ENCODE data around the gene CTIF. TPM values are rescaled to one million over a fixed set of nuclear protein-coding genes. Genes with fewer than 3 reads are reported as not detected.

CTIF gene
- total RNA-seq, 2 experiments from 2014 or later: 0.06 to 0.38 TPM

DNA sequence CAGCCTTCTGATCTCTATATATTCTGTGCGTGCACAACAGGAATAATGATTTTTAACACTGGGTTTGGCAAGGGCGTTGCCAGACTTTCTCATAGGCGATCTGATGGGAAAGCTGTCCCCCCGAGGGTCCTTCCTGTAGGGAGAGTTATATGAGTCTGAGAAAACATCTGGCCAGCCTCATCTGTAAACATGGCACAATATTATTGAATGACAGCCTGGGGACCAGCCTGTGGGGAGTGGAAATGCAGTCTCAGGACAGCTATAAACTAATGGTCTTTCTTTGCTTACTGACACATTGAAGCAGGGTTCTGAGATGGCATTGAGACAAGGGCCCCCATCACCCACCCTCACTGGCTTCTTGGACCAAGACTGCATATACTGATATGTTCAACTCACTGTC lies 62.5 kb downstream of the CTIF start:
- Histone ChIP-seq H3K36me3 (ENCODE audit: insufficient read depth, low read length) (no peaks in the 10 kb centered on the region), H3K79me2 (ENCODE audit: insufficient read depth, low read depth, low read length) (no peaks in the 10 kb centered on the region), H3K9me2 (ENCODE audit: insufficient read depth, low read length) (no peaks in the 10 kb centered on the region), H3K4me1 (ENCODE audit: insufficient read depth, low read length, poor library complexity, severe bottlenecking) (peaks cover 9% of the 10 kb centered on the region), H3K4me2 (ENCODE audit: low read length) (no peak overlapping the region), H2AFZ (ENCODE audit: low read length) (no peak overlapping the region), H3K27ac (ENCODE audit: low read depth, low read length, poor library complexity, severe bottlenecking) (no peak overlapping the region), H3K9me3 (ENCODE audit: low read length) (no peaks in the 10 kb centered on the region), H3K4me3 (ENCODE audit: low read depth, low read length, poor library complexity, severe bottlenecking) (no peak overlapping the region), H4K20me1 (ENCODE audit: insufficient read depth, low read length) (no peaks in the 10 kb centered on the region)
- no peak for DNase-seq (ENCODE audit: low spot score)
- ChIA-PET POLR2A (no interaction called here), CTCF (ENCODE audit: unreplicated experiment) (no interaction called here)
- no TSS peak for BruUV-seq (replicated peaks)
- TF ChIP-seq EZH2phosphoT487 (IDR thresholded peaks at IDR 0.05; ENCODE audit: borderline replicate concordance, low read depth, low read length): no peak
- TF ChIP-seq CTCF (conservative IDR thresholded peaks at IDR 0.05; ENCODE audit: low read length): no peak
- intact Hi-C loops (cut with micrococcal nuclease; ENCODE audit: unreplicated experiment): no loop called here

GRCh38 chr18:48602759-48603390 lies 64.0 kb downstream of the CTIF start:
- Histone ChIP-seq H3K4me1 (ENCODE audit: insufficient read depth, low read length, poor library complexity, severe bottlenecking) (peaks cover 9% of the 10 kb centered on the region), H3K4me3 (ENCODE audit: low read depth, low read length, poor library complexity, severe bottlenecking) (no peak overlapping the region), H3K79me2 (ENCODE audit: insufficient read depth, low read depth, low read length) (no peaks in the 10 kb centered on the region), H3K36me3 (ENCODE audit: insufficient read depth, low read length) (no peaks in the 10 kb centered on the region), H2AFZ (ENCODE audit: low read length) (no peak overlapping the region), H3K9me2 (ENCODE audit: insufficient read depth, low read length) (no peaks in the 10 kb centered on the region), H3K27ac (ENCODE audit: low read depth, low read length, poor library complexity, severe bottlenecking) (no peak overlapping the region), H3K9me3 (ENCODE audit: low read length) (no peaks in the 10 kb centered on the region), H4K20me1 (ENCODE audit: insufficient read depth, low read length) (no peaks in the 10 kb centered on the region), H3K4me2 (ENCODE audit: low read length) (no peak overlapping the region)
- CTCF ChIA-PET (ENCODE audit: unreplicated experiment): no interaction called here
- TF ChIP-seq EZH2phosphoT487 (IDR thresholded peaks at IDR 0.05; ENCODE audit: borderline replicate concordance, low read depth, low read length) (no peak), CTCF (conservative IDR thresholded peaks at IDR 0.05; ENCODE audit: low read length) (no peak)
- DNase-seq (ENCODE audit: low spot score): no peak
- intact Hi-C loops (cut with micrococcal nuclease; ENCODE audit: unreplicated experiment): no loop called here
- BruUV-seq (replicated peaks): no TSS peak
- POLR2A ChIA-PET: no interaction called here

DNA sequence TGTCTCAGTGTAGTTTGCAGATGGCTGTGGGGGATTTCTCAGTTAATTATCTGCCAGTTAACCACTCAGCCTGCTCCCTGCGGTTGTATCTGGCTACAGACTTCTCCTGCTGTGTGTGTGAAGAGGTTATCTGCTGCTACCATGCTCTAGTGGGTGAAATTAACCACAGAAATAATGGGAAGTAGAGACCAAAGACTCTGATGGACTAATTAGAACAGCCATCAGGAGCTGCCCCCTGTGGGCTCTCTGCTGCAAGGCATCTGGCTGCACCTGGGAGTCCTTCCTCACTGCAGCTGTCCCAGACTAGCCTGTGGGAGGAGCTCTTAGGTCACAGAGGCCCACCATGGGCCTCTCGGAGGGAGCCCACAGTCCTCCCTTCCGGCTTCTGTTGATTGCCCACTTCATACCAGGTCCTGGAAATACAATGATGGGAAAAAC lies 66.6 kb downstream of the CTIF start:
- peak overlapping the region; percentile 25; the same call in 1 of the 2 replicates for H2AFZ ChIP-seq (ENCODE audit: low read length)
- POLR2A ChIA-PET: interaction anchor here (0.6 kb wide), 2 partner anchors 18 to 1761 kb away, joined by 3 read pairs; no protein-coding TSS in a partner anchor
- peak; percentile 52 for DNase-seq (ENCODE audit: low spot score)
- no peak overlapping the region for H3K4me3 ChIP-seq (ENCODE audit: low read depth, low read length, poor library complexity, severe bottlenecking)
- no peak overlapping the region for H3K4me2 ChIP-seq (ENCODE audit: low read length)
- no peaks in the 10 kb centered on the region for H3K79me2 ChIP-seq (ENCODE audit: insufficient read depth, low read depth, low read length)
- H3K9me3 ChIP-seq (ENCODE audit: low read length): no peaks in the 10 kb centered on the region
- TF ChIP-seq CTCF (conservative IDR thresholded peaks at IDR 0.05; ENCODE audit: low read length): peak; percentile 72
- no peak for TF ChIP-seq EZH2phosphoT487 (IDR thresholded peaks at IDR 0.05; ENCODE audit: borderline replicate concordance, low read depth, low read length)
- H3K4me1 ChIP-seq (ENCODE audit: insufficient read depth, low read length, poor library complexity, severe bottlenecking): peaks cover 9% of the 10 kb centered on the region
- no peaks in the 10 kb centered on the region for H3K36me3 ChIP-seq (ENCODE audit: insufficient read depth, low read length)
- intact Hi-C loops (cut with micrococcal nuclease; ENCODE audit: unreplicated experiment): no loop called here
- H3K9me2 ChIP-seq (ENCODE audit: insufficient read depth, low read length): no peaks in the 10 kb centered on the region
- H4K20me1 ChIP-seq (ENCODE audit: insufficient read depth, low read length): no peaks in the 10 kb centered on the region
- BruUV-seq (replicated peaks): no TSS peak
- CTCF ChIA-PET (ENCODE audit: unreplicated experiment): no interaction called here
- H3K27ac ChIP-seq (ENCODE audit: low read depth, low read length, poor library complexity, severe bottlenecking): no peak overlapping the region

Measured in OCI-LY7 (cell line).